Endothelial cell of umbilical vein (primary cell): ENCODE data around the gene NR3C1.

ENCODE experiments used
- EZH2 ChIP-seq: IDR thresholded peaks from 2 replicates; pipeline ENCODE4 v1.6.1; 2012; ENCODE audit warnings: borderline replicate concordance, low read depth, mild to moderate bottlenecking, moderate library complexity, low read length, inconsistent platforms; ENCODE audit not compliant: severe bottlenecking
- POLR2A ChIP-seq: IDR thresholded peaks from 2 replicates; pipeline ENCODE4 v1.6.1; 2012; ENCODE audit warnings: low read depth, mild to moderate bottlenecking, control low read depth, low read length
- POLR2AphosphoS5 ChIP-seq: IDR thresholded peaks from 2 replicates; pipeline ENCODE4 v1.6.1; 2012; ENCODE audit warnings: low read depth, mild to moderate bottlenecking, control low read depth, low read length, moderate library complexity; ENCODE audit not compliant: insufficient read depth
- TF ChIP-seq, protein P1 (sequence below), 2 donors: IDR thresholded peaks; 1 replicate in 1 of 2; 2 replicates in 1 of 2; pipeline ENCODE4 v1.5.1; 2011; ENCODE audit warnings: low read length in 2 of 2, mild to moderate bottlenecking in 2 of 2, moderate library complexity in 2 of 2, control low read depth in 1 of 2, inconsistent platforms in 1 of 2, low read depth in 1 of 2; ENCODE audit not compliant: insufficient read depth in 1 of 2; ENCODE audit errors: extremely low read depth in 1 of 2
- TF ChIP-seq, protein P2 (sequence below): IDR thresholded peaks from 2 replicates; pipeline ENCODE4 v1.6.1; 2011; ENCODE audit not compliant: insufficient read depth, insufficient read length

- no peak for TF ChIP-seq EZH2
- TF ChIP-seq, protein P1, sequence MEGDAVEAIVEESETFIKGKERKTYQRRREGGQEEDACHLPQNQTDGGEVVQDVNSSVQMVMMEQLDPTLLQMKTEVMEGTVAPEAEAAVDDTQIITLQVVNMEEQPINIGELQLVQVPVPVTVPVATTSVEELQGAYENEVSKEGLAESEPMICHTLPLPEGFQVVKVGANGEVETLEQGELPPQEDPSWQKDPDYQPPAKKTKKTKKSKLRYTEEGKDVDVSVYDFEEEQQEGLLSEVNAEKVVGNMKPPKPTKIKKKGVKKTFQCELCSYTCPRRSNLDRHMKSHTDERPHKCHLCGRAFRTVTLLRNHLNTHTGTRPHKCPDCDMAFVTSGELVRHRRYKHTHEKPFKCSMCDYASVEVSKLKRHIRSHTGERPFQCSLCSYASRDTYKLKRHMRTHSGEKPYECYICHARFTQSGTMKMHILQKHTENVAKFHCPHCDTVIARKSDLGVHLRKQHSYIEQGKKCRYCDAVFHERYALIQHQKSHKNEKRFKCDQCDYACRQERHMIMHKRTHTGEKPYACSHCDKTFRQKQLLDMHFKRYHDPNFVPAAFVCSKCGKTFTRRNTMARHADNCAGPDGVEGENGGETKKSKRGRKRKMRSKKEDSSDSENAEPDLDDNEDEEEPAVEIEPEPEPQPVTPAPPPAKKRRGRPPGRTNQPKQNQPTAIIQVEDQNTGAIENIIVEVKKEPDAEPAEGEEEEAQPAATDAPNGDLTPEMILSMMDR (IDR thresholded peaks at IDR 0.05; ENCODE audit: extremely low read depth in 1 of 2, insufficient read depth in 1 of 2, low read depth in 1 of 2, low read length in 2 of 2), result no peak
- TF ChIP-seq POLR2AphosphoS5, result no peak
- no peak for TF ChIP-seq POLR2A
- TF ChIP-seq, protein P2, sequence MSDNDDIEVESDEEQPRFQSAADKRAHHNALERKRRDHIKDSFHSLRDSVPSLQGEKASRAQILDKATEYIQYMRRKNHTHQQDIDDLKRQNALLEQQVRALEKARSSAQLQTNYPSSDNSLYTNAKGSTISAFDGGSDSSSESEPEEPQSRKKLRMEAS, result no peak
Observed at GRCh38 chr5:143238620-143239019, 164.9 kb downstream of the NR3C1 start.
